GM18526 (cell line): ENCODE data around the gene POLD1.

Experiments
- POLR2A ChIP-seq: IDR thresholded peaks from 3 replicates; pipeline ENCODE4 v1.6.1; 2011; ENCODE audit not compliant: insufficient read length; ENCODE audit errors: extremely low read depth

Gene POLD1

DNA sequence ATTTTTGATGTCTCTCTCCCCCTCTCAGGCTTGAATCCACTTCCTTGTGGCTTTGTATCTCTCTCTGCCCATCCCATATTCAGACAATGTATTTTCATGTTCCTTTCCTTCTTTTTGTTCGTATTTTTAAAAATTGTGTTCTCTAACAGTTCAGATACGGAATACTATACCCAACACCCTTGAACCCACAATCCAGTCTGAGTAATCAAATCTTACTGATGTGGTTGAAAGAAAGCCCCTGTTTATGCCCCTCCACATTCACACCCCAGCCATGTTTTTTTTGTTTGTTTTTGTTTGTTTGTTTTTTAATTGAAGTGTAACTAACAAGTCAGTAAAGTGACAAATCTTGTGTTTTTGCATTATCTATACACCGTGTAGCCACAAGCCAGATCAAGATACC is 36.0 kb downstream of the POLD1 start:
- no peak for TF ChIP-seq POLR2A

DNA sequence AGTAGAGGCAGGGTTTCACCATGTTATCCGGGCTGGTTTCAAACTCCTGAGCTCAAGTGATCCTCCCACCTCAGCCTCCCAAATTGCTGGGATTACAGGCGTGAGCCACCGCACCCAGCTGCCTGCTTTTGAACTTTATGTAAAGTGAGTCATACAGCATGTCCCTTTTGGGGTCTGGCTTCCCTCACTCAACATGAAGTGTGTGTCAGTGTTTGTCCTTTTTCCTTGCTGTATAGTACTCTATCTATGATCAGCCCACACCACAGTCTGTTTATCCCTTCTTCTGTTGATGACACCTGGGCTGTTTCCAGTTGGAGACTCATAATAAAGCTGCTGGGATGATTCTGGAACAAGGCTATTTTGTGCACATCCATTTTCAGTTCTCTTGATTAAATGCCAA is 36.7 kb downstream of the POLD1 start:
- no peak for TF ChIP-seq POLR2A

- no peak for TF ChIP-seq POLR2A
These were observed 38.5 kb downstream of the POLD1 start for GRCh38 chr19:50422397-50423278.

- no peak for TF ChIP-seq POLR2A
These were observed 39.3 kb downstream of the POLD1 start for GRCh38 chr19:50423279-50424113.

DNA sequence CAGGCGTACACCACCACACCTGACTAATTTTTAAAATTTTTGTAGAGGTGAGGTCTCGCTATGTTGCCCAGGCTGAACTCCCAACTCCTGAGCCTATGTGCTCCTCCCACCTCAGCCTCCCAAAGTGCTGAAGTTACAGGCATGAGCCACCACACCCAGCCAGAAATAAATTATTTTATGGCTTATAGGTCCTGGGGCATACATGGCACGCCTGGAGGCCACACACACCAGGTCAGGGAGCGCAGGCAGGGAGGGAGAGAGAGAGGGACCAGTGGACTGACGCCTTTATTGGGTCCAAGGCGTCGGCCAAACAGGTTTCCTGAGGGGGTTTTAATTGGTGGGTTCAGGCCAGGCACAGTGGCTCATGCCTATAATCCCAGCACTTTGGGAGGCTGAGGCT is 41.4 kb downstream of the POLD1 start:
- TF ChIP-seq POLR2A = no peak

DNA sequence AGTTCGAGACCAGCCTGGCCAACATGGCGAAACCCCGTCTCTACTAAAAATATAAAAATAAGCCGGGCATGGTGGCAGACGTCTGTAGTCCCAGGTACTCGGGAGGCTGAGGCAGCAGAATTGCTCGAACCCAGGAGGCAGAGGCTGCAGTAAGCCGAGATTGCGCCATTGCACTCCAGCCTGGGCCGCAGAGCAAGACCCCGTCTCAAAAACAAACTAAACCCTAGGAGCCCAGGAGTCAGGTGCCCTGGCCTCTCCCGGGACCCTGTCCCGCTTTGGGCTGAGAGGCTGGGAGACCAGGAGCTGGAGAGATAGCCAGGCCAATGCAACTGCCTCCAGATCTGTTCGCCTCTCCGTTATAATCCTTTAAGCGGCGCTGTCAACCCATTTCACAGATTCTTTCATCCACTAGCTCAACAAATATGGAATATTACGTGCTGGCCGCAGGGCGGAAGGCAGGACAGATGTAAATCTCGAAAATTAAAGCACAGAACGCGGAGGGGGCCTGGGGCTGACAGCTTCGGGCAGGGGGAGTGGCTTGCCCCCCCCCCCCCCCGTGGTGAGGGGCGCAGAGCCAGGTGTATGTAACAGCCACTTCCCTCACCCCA is 43.3 kb downstream of the POLD1 start:
- TF ChIP-seq POLR2A = no peak

DNA sequence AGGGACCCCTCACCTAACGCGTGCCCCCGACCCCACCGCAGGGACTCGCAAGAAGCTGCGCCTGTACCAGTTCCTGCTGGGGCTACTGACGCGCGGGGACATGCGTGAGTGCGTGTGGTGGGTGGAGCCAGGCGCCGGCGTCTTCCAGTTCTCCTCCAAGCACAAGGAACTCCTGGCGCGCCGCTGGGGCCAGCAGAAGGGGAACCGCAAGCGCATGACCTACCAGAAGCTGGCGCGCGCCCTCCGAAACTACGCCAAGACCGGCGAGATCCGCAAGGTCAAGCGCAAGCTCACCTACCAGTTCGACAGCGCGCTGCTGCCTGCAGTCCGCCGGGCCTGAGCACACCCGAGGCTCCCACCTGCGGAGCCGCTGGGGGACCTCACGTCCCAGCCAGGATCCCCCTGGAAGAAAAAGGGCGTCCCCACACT is 43.9 kb downstream of the POLD1 start:
- no peak for TF ChIP-seq POLR2A

GRCh38 chr19:50428772-50429463 is 44.8 kb downstream of the POLD1 start:
- no peak for TF ChIP-seq POLR2A

DNA sequence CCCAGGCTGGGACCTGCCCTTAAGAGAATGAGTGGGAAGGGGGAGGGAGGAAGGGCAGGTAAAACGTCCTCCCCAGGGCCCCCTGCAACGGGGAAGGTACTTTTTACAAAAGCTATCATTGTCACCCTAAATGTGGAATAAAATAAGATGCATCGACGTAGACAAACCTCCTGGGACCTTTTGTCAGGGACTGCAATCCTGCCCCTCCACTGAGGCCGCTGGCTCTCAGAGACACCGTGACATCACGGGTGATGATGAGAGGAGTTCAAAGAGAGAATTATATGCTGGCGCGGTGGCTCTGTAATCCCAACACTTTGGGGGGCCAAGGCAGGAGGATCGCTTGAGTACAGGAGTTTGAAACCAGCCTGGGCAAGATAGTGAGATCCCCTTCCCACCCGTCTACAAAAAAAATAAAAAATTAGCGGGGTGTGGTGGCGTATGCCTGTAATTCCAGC is 46.8 kb downstream of the POLD1 start:
- no peak for TF ChIP-seq POLR2A

DNA sequence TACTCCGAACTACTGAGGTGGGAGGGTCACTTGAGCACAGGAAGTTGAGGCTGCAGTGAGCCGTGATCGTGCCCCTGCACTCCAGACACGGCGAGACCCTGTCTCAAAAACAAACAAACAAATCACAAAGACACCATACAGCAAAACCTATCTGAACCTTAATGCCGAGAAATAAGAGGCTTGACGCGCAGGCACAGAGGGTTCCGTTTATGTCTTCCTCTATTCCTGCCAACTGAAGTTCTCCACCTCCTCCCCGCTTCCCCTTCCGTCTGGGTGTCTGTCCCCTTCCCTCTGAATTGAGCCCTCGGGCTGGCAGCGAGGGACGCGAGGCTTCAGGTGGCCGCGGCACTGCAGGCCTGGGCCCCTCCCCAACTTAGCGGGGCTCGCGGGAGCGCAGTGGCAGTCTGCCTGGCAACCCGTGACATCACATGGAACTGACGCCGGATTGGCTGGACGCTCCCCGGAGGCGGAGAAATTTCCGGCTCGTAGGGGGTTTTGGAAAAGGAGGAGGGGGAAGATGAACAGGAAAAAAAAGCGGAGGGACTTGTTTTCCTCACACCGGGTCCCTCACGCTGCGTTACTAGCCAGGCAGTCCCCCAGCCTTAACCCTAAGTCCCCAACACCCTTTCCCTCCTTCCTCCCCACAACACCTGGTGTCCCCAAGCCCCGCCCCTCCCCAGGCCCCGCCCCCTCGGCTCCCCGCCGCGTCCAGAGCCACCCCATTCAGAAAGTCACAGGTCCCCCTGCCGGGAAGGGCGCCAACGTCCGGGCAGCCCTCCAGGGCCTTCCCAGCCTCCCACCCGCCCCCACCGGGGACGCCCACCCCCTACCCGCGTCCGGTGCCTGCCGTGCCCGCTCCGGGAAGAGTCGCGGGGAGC is 47.4 kb downstream of the POLD1 start:
- TF ChIP-seq POLR2A = peak; percentile 43

GRCh38 chr19:50432221-50433028 is 48.3 kb downstream of the POLD1 start, which contains the start of gene MYBPC2:
MYBPC2 (plus strand) TSS chr19:50432892; CDS start chr19:50432954, 62 bp downstream.
- no peak for TF ChIP-seq POLR2A

DNA sequence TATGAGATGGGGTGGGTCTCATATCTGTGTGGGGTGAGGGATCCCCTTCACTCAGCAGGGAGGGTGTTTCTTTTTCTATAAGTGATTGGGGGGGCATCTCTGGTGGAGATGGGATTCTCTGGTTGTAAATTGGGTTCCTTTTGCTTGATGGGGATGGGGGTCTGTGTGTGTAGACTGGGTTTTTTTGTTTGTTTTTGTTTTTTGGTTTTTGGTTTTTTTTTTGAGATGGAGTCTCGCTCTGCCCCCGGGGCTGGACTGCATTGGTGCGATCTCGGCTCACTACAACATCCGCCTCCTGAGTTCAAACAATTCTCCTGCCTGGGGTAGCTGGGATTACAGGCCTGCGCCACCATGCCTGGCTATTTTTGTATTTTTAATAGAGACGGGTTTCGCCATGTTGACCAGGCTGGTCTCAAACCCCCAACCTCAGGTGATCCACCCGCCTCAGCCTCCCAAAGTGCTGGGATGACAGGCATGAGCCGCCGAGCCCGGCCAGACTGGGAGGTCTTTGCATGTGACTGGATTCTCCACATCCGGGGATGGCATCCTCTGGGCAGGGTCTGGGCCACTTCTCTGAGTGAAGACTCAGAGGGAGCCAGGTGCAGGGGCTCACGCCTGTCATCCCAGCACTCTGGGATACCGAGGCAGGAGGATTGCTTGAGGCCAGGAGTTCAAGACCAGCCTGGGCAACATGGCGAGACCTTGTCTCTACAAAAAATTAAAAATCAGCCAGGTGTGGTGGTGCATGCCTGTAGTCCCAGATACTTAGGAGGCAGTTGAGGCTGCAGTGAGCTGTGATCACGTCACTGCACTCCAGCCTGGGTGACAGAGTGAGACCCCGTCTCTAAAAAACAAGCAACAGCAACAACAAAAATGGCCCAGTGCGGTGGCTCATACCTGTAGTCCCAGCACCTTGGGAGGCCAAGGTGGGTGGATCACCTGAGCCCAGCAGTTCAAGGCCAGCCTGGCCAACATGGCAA is 49.3 kb downstream of the POLD1 start:
- no peak for TF ChIP-seq POLR2A
